GM18498 (cell line): Measurements from ENCODE around the gene COQ8A.
"Not testable (repeated sequence)": the region's sequence is repeated elsewhere in the genome, so short reads cannot be mapped to it uniquely, and the experiment has no call there.

ENCODE experiments used
- ATAC-seq: cut with Tn5 transposase; IDR thresholded peaks from one replicate; pipeline ENCODE4 v1.9.1; 2021; ENCODE audit warnings: mild to moderate bottlenecking, moderate library complexity; ENCODE audit not compliant: unreplicated experiment

Gene COQ8A

GRCh38 chr1:226950871-226951270, 10.8 kb downstream of the COQ8A start:
- ATAC-seq: no peak

GRCh38 chr1:226951286-226952117, 11.4 kb downstream of the COQ8A start:
- no peak for ATAC-seq

- ATAC-seq: no peak
These were observed 12.0 kb downstream of the COQ8A start for GRCh38 chr1:226952118-226952441.

GRCh38 chr1:226953175-226953800, 13.2 kb downstream of the COQ8A start:
- no peak for ATAC-seq

- ATAC-seq: no peak
These were observed 14.2 kb downstream of the COQ8A start for GRCh38 chr1:226954337-226954736.

GRCh38 chr1:226954777-226955176, 14.7 kb downstream of the COQ8A start:
- ATAC-seq: no peak

- ATAC-seq: not testable (repeated sequence)
These were observed 15.8 kb downstream of the COQ8A start for GRCh38 chr1:226955857-226956256.

DNA sequence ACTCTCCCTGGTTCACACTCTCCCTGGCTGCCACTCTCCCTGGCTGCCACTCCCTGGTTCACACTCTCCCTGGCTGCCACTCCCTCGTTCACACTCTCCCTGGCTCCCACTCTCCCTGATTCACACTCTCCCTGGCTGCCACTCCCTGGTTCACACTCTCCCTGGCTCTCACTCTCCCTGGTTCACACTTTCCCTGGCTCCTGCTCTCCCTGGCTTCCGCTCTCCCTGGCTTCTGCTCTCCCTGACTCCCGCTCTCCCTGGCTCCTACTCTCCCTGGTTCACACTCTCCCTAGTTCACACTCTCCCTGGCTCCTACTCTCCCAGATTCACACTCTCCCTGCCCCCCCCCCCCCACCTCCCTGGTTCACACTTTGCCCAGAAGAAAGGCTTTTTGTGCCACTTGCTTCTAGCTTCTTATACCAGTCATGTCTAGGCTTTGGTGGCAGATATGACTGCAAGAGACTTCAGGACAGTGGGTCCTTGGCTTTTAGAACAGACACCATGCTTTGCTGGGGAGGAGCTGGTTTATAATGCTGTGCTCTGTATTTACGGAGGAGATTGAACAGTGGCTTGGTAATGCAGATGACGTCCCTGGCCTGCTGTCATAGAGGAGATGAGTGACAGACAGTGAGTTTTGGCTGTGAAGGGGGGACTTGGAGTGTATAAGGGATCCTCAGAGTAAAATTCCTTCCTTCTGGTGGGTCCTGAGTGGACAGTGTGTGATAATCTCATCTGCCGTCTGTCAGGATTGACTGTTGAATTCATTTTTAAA, 17.0 kb downstream of the COQ8A start:
- no peak for ATAC-seq

DNA sequence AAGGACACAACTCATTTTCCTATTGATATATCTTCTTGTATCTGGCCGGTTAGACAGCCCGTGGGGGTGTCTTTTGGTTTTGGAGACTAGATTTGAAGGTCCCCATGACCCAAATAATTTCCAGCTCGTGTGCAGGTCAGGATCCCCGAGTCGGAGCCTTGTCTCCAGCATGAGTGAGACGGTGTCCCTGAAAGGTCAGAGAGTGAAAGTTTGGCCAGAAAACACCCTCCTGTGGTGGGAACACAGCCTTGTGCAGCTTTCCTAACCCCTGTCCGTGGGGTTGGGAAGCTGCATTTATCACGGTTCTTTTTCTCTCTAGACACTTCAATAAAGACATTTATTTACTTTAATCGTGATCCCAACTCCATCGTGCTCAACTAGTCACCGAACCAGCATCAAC, 17.6 kb downstream of the COQ8A start:
- no peak for ATAC-seq

DNA sequence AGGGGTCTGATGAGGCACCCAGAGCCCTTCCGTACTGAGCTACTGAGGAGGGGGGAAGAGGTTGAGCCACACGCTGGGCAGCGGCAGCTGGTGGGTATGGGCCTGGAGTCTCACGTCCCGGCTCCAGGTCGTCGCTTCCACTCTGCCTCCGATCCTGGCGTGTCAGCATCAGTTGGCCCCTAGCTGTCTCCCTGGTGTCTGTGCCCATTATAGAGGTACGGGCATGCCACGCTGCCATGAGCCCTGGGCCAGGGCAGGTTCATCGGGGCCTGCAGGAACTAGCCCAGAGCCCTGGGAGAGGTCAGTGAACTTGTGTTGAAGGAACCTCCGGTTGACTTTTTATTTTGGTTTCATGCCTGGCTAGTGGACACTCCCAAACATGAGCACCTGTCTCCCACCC, 18.2 kb downstream of the COQ8A start:
- no peak for ATAC-seq

GRCh38 chr1:226960256-226960655, 20.2 kb downstream of the COQ8A start:
- ATAC-seq: no peak

- no peak for ATAC-seq
These were observed 21.1 kb downstream of the COQ8A start for GRCh38 chr1:226960944-226961765.

- no peak for ATAC-seq
These were observed 22.6 kb downstream of the COQ8A start for GRCh38 chr1:226962421-226963391.

GRCh38 chr1:226964068-226964425, 24.0 kb downstream of the COQ8A start:
- ATAC-seq: no peak

DNA sequence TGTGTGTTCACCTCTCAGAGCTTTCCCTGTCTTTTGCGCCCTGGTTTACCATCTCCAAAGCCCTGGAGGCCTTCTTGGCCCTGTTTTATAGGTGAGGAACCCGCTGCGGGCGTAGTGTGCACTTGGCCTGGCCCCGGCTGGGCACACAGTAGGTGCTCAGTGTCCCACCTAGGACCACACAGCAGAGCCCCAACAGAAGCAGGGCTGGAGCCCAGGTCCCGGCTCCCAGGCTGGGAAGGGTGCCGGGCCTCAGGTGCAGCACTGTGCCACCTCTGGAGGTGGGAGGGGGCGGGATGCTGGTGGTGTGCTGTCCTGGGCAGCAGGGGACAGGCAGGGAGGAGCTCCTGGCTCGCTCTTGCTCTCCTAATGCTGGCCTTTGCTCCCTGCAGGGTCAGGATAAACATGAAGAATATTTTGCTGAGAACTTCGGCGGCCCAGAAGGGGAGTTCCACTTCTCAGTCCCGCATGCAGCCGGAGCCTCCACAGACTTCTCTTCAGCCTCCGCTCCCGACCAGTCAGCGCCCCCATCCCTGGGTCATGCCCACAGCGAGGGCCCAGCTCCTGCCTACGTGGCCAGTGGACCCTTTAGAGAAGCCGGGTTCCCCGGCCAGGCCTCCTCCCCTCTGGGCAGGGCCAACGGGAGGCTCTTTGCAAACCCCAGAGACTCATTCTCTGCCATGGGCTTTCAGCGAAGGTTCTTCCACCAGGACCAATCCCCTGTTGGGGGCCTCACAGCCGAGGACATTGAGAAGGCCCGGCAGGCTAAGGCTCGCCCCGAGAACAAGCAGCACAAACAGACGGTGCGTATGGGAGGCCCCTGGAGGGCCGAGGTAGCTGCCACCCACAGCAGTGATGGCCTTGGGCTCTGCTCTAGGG, 24.8 kb downstream of the COQ8A start:
- no peak for ATAC-seq

DNA sequence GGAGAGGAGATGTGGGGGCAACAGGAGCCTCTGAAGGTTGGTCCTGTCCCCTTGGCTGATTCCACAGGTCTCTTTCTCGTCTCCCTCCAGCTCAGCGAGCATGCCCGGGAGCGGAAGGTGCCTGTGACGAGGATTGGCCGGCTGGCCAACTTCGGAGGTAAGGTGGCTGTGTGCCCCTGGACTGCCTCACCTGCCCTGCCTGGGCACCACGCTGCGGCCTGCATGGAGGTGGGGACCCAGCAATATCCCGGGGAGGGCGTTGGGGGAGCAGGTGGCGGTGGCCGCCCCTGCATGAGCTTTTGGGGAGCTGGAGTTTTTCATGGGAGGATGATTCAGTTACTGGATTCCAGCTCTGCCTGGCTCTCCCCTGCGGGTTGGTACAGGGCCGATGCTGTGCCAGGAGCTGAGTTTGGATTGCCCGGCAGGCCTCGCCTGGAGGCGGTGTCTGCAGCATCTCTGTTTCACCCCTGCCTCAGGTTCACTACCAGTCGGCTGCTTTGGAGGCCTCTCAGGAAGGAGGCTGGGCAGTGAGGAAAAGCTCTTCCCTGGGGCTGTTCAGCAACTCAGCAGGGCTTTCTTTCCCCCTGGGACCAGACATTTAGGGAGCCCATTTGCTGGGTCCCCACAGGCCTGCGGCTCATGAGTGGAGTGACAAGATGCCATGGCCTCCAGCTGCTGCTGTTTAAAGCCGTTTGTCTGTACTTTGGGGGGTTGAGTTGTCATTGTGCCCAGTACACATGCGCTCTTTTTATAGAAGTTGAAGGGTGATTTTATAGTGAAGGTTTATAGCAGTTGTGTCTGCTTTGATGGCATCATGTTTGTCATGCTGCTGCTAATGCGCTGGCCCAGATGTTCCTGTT, 25.7 kb downstream of the COQ8A start:
- ATAC-seq: no peak

DNA sequence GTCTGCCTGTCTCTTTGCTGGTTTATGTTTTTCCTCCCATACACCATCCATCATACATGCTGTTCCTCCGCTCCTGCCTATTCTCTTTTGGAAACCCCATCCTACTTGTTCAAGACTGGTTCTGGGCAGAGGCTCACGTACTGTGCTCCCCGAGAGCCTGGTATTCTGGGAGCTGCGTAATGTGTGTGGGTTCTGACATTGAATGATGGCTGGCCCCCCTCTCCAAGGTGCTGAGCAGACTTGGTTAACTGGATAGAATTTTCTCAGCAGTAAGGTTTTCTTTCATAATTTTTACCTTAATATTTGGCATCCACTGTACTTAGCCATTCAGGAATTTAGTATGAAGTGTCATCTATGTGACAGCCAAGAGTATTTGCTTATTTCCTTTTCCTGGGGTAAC, 26.6 kb downstream of the COQ8A start:
- ATAC-seq: no peak

- no peak for ATAC-seq
These were observed 27.6 kb downstream of the COQ8A start for GRCh38 chr1:226967665-226968064.
